Forelimb muscle (tissue), 1 donor: ENCODE measurements around the gene S100PBP. TPM values are rescaled to one million over a fixed set of nuclear protein-coding genes. Genes with fewer than 3 reads are reported as not detected.

Experiments
- DNase-seq: peaks from one replicate; pipeline ENCODE4 v3.0.0-alpha.2; 2013; ENCODE audit warnings: low read depth
- polyA plus RNA-seq: library from polyadenylated mRNA; unstranded; fragments of 120-200 nt; gene quantifications from one replicate; pipeline ENCODE4 v1.2.1, GENCODE V29; 2013; ENCODE audit not compliant: insufficient read length

S100PBP gene
- polyA plus RNA-seq, 1 donor: 22.5 TPM

DNA sequence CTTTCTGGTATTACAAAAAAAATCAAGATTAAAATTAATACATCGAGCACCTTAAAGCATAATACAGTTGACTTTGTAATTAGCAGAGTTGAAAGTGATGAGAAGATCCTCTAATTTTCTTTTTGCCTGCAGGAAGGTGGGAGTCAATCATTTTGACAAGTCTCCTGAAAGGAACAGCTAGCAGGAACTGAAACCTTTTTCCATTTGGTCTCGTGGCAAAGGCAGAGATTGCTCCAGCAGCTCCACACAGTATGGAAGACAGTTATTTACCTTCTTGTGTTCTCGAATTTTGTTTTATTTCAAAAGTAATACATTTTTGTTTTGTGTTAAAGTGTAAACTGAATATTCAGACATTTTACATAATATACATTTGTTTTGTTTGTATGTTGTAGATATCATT, 7.7 kb downstream of the S100PBP start:
- no peak for DNase-seq

- DNase-seq: peak; percentile 22
Measured at GRCh38 chr1:32828341-32828740, 10.9 kb downstream of the S100PBP start.

- no peak for DNase-seq
Measured at GRCh38 chr1:32830092-32830852, 12.8 kb downstream of the S100PBP start.

GRCh38 chr1:32831878-32832277, 14.4 kb downstream of the S100PBP start:
- no peak for DNase-seq

GRCh38 chr1:32848354-32849063, 31.1 kb downstream of the S100PBP start:
- DNase-seq: no peak

- DNase-seq: no peak
Measured at GRCh38 chr1:32855861-32856617, 38.6 kb downstream of the S100PBP start.

- DNase-seq: no peak
Measured at GRCh38 chr1:32858136-32858535, 40.7 kb downstream of the S100PBP start.

DNA sequence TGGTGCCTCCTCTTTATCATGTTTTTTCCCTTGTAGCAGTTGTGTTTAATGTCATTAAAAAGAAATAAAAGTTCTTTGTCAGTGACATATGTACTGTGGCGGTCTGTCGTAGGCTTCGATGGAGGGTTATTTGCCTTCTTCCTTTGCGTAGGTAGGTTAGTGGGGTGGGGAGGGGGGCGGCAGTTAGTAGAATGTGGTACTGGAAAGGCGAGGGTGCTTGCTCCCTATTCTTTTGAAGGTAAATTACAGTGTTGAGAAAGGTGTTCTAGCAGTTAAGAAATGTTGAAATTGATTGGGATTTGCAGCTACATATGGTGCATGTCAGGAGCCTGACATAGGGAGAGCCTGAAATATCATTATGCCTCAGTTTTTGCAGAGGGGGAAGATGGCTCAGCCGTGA, 41.3 kb downstream of the S100PBP start:
- no peak for DNase-seq

DNA sequence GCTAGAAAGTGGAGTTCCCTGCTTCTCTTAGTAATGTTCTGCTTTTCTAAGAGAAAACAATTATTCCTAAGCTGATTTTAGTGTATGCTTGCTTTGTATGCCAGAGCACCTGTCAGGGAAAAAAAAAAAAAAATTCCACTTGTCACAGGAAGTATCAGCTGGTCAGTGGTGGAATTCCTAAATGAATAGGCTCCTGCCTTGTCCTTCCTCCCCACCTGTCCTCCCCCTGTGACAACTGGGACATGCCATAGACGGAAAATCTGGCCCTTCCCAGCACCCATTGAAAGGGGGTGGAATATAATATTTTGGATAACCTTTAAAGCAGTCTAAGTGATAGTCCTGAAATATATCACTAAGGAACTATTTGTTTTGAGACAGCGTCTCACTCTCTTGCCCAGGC, 42.5 kb downstream of the S100PBP start:
- DNase-seq: no peak

DNA sequence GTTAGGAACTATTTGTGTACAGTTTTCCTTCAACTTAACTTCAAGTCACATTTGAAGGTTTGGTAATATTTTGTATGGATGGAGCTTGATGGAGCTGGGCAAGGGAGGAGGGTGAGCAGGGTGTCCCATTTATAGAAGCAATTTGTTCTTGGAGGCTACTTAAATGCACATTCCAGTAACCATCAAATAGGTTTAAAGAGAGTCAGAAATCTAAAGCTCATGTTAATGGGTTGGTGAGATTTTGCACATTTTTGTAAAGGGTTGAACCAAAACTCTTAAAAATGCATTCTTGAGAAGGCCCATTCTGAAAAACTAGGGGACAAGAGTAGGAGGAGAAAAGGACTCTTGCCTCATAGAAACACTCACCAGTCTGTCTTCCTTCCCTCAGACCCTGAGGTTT, 43.1 kb downstream of the S100PBP start:
- DNase-seq: no peak

GRCh38 chr1:32861904-32862695, 44.6 kb downstream of the S100PBP start:
- DNase-seq: no peak

DNA sequence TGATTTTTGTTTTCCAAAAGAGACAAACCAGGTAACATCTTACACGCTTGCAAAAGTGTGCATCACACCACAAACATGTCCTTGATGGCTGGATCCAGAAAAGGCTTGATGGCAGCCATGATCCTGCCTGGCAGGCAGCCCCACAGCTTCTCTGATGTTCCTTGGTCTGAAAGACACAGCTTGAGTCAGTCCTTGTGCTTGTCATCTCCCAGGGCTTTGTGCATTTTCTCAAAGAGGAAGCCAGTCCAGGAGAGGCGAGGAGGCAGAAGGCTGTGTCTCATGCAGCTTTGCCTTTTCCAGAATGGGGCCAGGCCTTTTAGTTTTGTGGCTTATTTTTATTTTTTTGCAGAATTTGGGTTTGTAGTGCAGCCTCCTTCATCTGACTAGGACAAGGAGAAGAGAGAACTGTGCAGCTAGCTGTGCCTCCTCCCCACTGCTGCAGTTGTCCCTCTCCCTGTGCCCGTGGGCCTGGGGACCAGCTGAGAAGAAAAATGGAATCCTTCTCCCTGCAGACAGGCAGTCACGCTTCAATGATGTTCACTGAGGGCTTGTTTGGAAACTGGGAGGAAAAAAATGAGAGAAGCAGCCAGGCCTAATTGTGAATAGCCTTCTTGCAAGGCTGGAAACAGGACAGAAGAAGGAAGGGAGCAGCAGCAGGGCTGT, 45.9 kb downstream of the S100PBP start:
- no peak for DNase-seq

DNA sequence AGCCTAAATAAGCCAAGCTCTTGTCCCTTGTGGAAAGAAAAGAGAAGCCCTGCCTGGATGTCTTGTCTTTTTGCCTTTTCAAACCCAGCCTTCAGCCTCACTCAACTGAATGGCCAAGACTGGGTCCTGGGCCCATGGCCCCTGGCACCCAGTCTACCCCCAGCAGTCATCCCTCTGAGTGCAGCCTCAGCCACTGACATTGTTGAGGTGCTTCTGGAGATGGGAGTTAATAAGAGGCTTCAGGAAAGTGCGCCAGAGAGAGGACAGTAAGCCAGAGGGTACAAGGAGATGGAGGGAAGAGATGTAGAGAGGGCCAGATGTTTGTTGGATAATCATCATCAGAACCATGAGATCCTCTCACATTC, 46.4 kb downstream of the S100PBP start:
- DNase-seq: no peak

- no peak for DNase-seq
Measured at GRCh38 chr1:32864375-32865019, 47.0 kb downstream of the S100PBP start.

- DNase-seq: no peak
Measured at GRCh38 chr1:32865639-32866405, 48.4 kb downstream of the S100PBP start.

GRCh38 chr1:32867151-32867550, 49.7 kb downstream of the S100PBP start:
- no peak for DNase-seq

DNA sequence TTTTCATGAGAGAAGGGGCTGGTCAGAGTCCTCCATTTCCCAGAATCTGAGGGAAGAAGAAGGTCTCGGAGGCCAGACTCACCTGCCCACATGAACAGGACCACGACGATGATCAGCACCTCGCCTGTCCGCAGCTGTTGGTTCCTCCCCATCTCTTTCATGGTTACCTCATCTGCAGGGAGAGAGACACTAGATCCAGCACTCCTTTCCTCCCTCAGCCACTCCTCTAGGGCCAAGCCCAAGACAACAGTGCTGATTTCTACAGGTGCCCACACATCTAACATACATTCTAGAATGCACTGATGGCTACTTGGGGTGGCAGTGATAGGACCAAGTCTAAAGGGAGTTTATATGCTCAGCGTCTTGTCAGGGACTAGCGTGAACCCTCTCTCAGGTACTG, 50.2 kb downstream of the S100PBP start:
- no peak for DNase-seq

- DNase-seq: no peak
Measured at GRCh38 chr1:32868085-32868484, 50.6 kb downstream of the S100PBP start.

DNA sequence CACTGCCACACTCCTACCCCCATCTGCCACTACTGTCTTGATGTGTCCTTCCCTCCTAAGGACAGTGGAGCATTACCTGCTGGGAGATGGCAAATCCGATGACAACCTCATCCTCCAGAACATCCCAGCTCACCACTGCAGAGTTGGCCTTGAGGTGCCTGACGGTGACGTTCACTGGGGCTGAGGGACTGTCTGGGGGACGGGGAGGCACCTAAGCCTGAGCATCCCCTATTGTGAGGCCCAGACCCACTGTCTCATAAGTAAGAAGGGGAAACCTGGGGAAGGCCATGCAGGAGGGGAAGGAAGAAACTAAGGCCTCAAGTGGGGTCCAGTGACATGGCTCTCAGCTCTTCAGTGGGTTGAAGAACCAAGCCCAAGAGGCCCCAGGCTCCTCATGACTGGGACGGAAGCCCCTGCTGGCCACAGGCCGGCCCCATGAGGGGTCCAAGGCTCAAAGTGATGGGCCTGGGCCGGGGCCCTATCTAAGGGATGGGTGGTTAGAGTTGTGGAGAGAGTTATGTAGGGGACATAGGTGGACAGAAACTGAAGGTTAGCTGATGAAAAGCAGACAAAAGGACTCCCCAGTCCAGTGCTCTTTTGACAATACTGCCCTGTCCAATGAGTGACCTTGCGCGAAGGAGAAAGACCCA, 51.5 kb downstream of the S100PBP start:
- DNase-seq: no peak
